A549 (cell line): ENCODE measurements around the gene IRAG1. TPM values are rescaled to one million over a fixed set of nuclear protein-coding genes. Genes with fewer than 3 reads are reported as not detected.

Source experiments
- ATAC-seq, 2 experiments: fragments of 200-7000 bp in 1 of 2; fragments of >200 bp in 1 of 2; cut with Nextera tagmentation in 1 of 2; cut with Tn5 transposase in 1 of 2; 3 replicates each; pipeline versions ENCODE4 v1.8.0 to v1.9.1; 2018 to 2020; ENCODE audit warnings: mild to moderate bottlenecking in 1 of 2, moderate library complexity in 1 of 2
- CTCF ChIA-PET: fragments of 300-600 bp; sonication (Branson Sonifier 250); formaldehyde crosslinking; extraction: SDS; loops from one replicate; lab custom pipeline; 2021; ENCODE audit warnings: antibody characterized with exemption, inconsistent platforms; lab: Yijun Ruan, JAX
- POLR2A ChIA-PET: fragments of 350-600 bp; formaldehyde crosslinking; extraction: SDS; loops from one replicate; lab custom pipeline; 2021; ENCODE audit warnings: antibody characterized with exemption, inconsistent platforms; lab: Yijun Ruan, JAX
- DNase-seq, 2 experiments: peaks; one replicate each; pipeline versions ENCODE4 v3.0.0 to v3.0.0-alpha.2; 2011 to 2016; ENCODE audit warnings: low read depth in 1 of 2, low spot score in 1 of 2
- FAIRE-seq: peaks from 2 replicates; lab custom pipeline; 2011; peaks lifted over from hg19 to GRCh38; lab: Jason Lieb, UNC
- H3K27ac ChIP-seq, 2 experiments: fragments of >200 bp; sonication (Bioruptor Twin); formaldehyde crosslinking; 3 replicates each; pipeline ENCODE4 v1.5.1; 2016 to 2017
- H3K4me1 ChIP-seq: fragments of >200 bp; sonication (Bioruptor Twin); formaldehyde crosslinking; 3 replicates; pipeline ENCODE4 v1.6.1; 2016
- H3K4me2 ChIP-seq: fragments of >200 bp; sonication (Bioruptor Twin); formaldehyde crosslinking; 3 replicates; pipeline ENCODE4 v1.6.1; 2016
- H3K4me3 ChIP-seq: fragments of >200 bp; sonication (Bioruptor Twin); formaldehyde crosslinking; 3 replicates; pipeline ENCODE4 v1.5.1; 2016
- H3K9me3 ChIP-seq: fragments of >200 bp; sonication (Bioruptor Twin); formaldehyde crosslinking; 3 replicates; pipeline ENCODE4 v1.6.1; 2016
- CEBPB ChIP-seq, 2 experiments: fragments of >200 bp in 1 of 2; sonication (Bioruptor Twin) in 1 of 2; formaldehyde crosslinking in 1 of 2; IDR thresholded peaks; 2 replicates each; pipeline ENCODE4 v1.6.1; 2012 to 2016
- CHD2 ChIP-seq: fragments of 150-350 bp; IDR thresholded peaks from 2 replicates; pipeline ENCODE4 v1.6.1; 2014; ENCODE audit warnings: low read length; ENCODE audit not compliant: partially characterized antibody
- CTCF ChIP-seq: fragments of >200 bp; sonication (Bioruptor Twin); formaldehyde crosslinking; IDR thresholded peaks from 3 replicates; pipeline ENCODE4 v1.5.1; 2016
- E2F6 ChIP-seq: IDR thresholded peaks from 2 replicates; pipeline ENCODE4 v1.6.1; 2012; ENCODE audit warnings: low read depth, borderline replicate concordance
- ESRRA ChIP-seq: fragments of 150-350 bp; IDR thresholded peaks from 2 replicates; pipeline ENCODE4 v1.6.1; 2014; ENCODE audit warnings: mild to moderate bottlenecking, low read length, borderline replicate concordance
- FOSB ChIP-seq: fragments of 250-450 bp; sonication (Bioruptor Pico); IDR thresholded peaks from 2 replicates; pipeline ENCODE4 v1.5.0; 2020; ENCODE audit warnings: mild to moderate bottlenecking, moderate library complexity
- GATA3 ChIP-seq: IDR thresholded peaks from 2 replicates; pipeline ENCODE4 v1.6.1; 2012; ENCODE audit warnings: borderline replicate concordance
- HDAC2 ChIP-seq: fragments of 200-600 bp; sonication (generic); IDR thresholded peaks from 2 replicates; pipeline ENCODE4 v1.6.1; 2016
- HEYL ChIP-seq: fragments of 250-450 bp; sonication (Bioruptor Pico); IDR thresholded peaks from 2 replicates; pipeline ENCODE4 v1.8.0; 2021; ENCODE audit warnings: mild to moderate bottlenecking, moderate library complexity
- HMGXB4 ChIP-seq: fragments of 250-450 bp; sonication (Bioruptor Pico); IDR thresholded peaks from 2 replicates; pipeline ENCODE4 v1.5.0; 2021; ENCODE audit warnings: mild to moderate bottlenecking, moderate library complexity, borderline replicate concordance
- HOXA7 ChIP-seq: fragments of 250-450 bp; sonication (Bioruptor Pico); IDR thresholded peaks from 2 replicates; pipeline ENCODE4 v1.5.0; 2020; ENCODE audit warnings: mild to moderate bottlenecking, moderate library complexity
- HOXB13 ChIP-seq: fragments of 250-450 bp; sonication (Bioruptor Pico); IDR thresholded peaks from 2 replicates; pipeline ENCODE4 v1.5.0; 2020; ENCODE audit warnings: low read depth, mild to moderate bottlenecking, moderate library complexity
- JUN ChIP-seq, 2 experiments: fragments of >200 bp; sonication (Bioruptor Twin); formaldehyde crosslinking; IDR thresholded peaks; 2 replicates in 1 of 2; 3 replicates in 1 of 2; pipeline ENCODE4 v1.6.1; 2016 to 2017
- MAZ ChIP-seq: fragments of 150-350 bp; IDR thresholded peaks from 2 replicates; pipeline ENCODE4 v1.6.1; 2014; ENCODE audit warnings: antibody characterized with exemption, low read depth, low read length, borderline replicate concordance
- NPAS2 ChIP-seq: fragments of 250-450 bp; sonication (Bioruptor Pico); IDR thresholded peaks from 2 replicates; pipeline ENCODE4 v1.8.0; 2022; ENCODE audit warnings: mild to moderate bottlenecking, moderate library complexity, borderline replicate concordance
- NR3C1 ChIP-seq: fragments of >200 bp; sonication (Bioruptor Twin); formaldehyde crosslinking; IDR thresholded peaks from 3 replicates; pipeline ENCODE4 v1.6.1; 2017
- PHF8 ChIP-seq: fragments of 200-600 bp; sonication (generic); IDR thresholded peaks from 2 replicates; pipeline ENCODE4 v1.6.1; 2016; ENCODE audit warnings: low read depth, mild to moderate bottlenecking, antibody characterized with exemption, moderate library complexity, borderline replicate concordance
- POLR2A ChIP-seq: IDR thresholded peaks from 2 replicates; pipeline ENCODE4 v1.6.1; 2012; ENCODE audit warnings: mild to moderate bottlenecking, low read length
- RCOR1 ChIP-seq: fragments of 150-350 bp; IDR thresholded peaks from 2 replicates; pipeline ENCODE4 v1.6.1; 2014; ENCODE audit warnings: antibody characterized with exemption, low read length, low read depth
- SMC3 ChIP-seq: fragments of >200 bp; sonication (Bioruptor Twin); formaldehyde crosslinking; IDR thresholded peaks from 3 replicates; pipeline ENCODE4 v1.6.1; 2018; ENCODE audit warnings: inconsistent platforms
- SREBF2 ChIP-seq: fragments of 450-650 bp; IDR thresholded peaks from 2 replicates; pipeline ENCODE4 v1.6.1; 2014; ENCODE audit warnings: mild to moderate bottlenecking, moderate library complexity
- TP53 ChIP-seq: fragments of 250-450 bp; sonication (Bioruptor Pico); IDR thresholded peaks from 2 replicates; pipeline ENCODE4 v1.5.0; 2021; ENCODE audit warnings: mild to moderate bottlenecking, moderate library complexity
- USF2 ChIP-seq: fragments of 450-650 bp; IDR thresholded peaks from 2 replicates; pipeline ENCODE4 v1.6.1; 2014; ENCODE audit warnings: antibody characterized with exemption
- ZC3H11A ChIP-seq: fragments of 450-650 bp; IDR thresholded peaks from 2 replicates; pipeline ENCODE4 v1.6.1; 2014; ENCODE audit warnings: antibody characterized with exemption, mild to moderate bottlenecking
- ZSCAN20 ChIP-seq: fragments of 250-450 bp; sonication (Bioruptor Pico); IDR thresholded peaks from 2 replicates; pipeline ENCODE4 v1.8.0; 2022; ENCODE audit warnings: mild to moderate bottlenecking, moderate library complexity
- WGBS: methylation state at CpG from one replicate; pipeline ENCODE4 v1.1.6; 2017; ENCODE audit errors: missing lambda C conversion rate; 5-methylcytosine and 5-hydroxymethylcytosine counted together
- polyA plus RNA-seq, 4 experiments: library from polyadenylated mRNA; depleted of rRNA in 3 of 4; stranded (reverse); fragments of >200 nt; fragmentation: RNase III in 1 of 4; extraction: RNeasy Plus Mini Kit Qiagen cat#74134 plus additional on column Dnase treatment in 1 of 4; gene quantifications; 2 replicates in 3 of 4; 3 replicates in 1 of 4; pipeline ENCODE4 v1.2.3, GENCODE V29; 2011 to 2017
- TF ChIP-seq, protein P1 (sequence below): fragments of >200 bp; sonication (Bioruptor Twin); formaldehyde crosslinking; IDR thresholded peaks from 3 replicates; pipeline ENCODE4 v1.6.1; 2016
- TF ChIP-seq, protein P2 (sequence below): IDR thresholded peaks from 2 replicates; pipeline ENCODE4 v1.6.1; 2012
- TF ChIP-seq, protein P3 (sequence below): fragments of >200 bp; sonication (Bioruptor Twin); formaldehyde crosslinking; IDR thresholded peaks from 2 replicates; pipeline ENCODE4 v1.6.1; 2016

Gene IRAG1
- polyA plus RNA-seq, 2 of the 4 experiments (the other 2 are of a cell fraction): 0.05 TPM; not detected in 1

- no peak for FAIRE-seq
Measured at GRCh38 chr11:10716122-10716521, 22.6 kb upstream of the IRAG1 start.

DNA sequence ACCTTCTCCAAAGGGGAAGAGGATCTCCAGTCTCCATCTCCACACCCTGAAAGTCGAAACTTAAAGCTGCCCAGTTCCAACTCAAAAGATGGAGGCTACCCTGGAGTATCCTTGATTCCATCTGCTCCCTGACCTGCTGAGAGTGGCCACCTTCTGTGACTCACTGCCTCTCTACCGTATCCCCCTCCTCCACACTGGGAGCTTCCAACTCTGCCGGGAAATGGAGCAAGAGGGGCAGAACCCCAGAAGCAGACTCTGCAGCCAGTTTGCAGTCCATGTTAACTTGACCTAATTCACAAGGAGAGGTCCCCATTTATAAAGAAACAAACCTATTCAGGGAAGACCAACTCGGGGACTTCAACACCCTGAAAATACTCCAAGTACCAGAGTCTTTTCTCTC, 22.0 kb upstream of the IRAG1 start:
- ATAC-seq (no peak), DNase-seq (no peak), FAIRE-seq (no peak)
- Histone ChIP-seq H3K4me2 (no peak overlapping the region), H3K4me1 (no peaks in the 10 kb centered on the region), H3K27ac (no peak overlapping the region), H3K4me3 (no peak overlapping the region), H3K9me3 (no peaks in the 10 kb centered on the region; the same call in 2 of the 3 replicates)
- ChIA-PET CTCF (interaction anchor here (1.1 to 1.6 kb wide), 3 partner anchors 20 to 310 kb away, joined by 3 to 6 read pairs (median 6); no protein-coding TSS in a partner anchor), POLR2A (no interaction called here)
- 50% methylated on average over 4 of the region's 4 CpGs for WGBS
- TF ChIP-seq RCOR1 (no peak), ESRRA (no peak), MAZ (no peak), USF2 (no peak), HDAC2 (no peak), E2F6 (no peak), CTCF (no peak)
- TF ChIP-seq, protein P1, sequence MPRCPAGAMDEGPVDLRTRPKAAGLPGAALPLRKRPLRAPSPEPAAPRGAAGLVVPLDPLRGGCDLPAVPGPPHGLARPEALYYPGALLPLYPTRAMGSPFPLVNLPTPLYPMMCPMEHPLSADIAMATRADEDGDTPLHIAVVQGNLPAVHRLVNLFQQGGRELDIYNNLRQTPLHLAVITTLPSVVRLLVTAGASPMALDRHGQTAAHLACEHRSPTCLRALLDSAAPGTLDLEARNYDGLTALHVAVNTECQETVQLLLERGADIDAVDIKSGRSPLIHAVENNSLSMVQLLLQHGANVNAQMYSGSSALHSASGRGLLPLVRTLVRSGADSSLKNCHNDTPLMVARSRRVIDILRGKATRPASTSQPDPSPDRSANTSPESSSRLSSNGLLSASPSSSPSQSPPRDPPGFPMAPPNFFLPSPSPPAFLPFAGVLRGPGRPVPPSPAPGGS: no peak

More at GRCh38 chr11:10716122-10716521, 22.6 kb upstream of the IRAG1 start:
- ChIA-PET POLR2A (no interaction called here), CTCF (interaction anchor here (1.5 kb wide), 1 partner anchor 11 kb away, joined by 3 read pairs; no protein-coding TSS in a partner anchor)
- no peaks in the 10 kb centered on the region; the same call in 2 of the 3 replicates for H3K9me3 ChIP-seq
- TF ChIP-seq SMC3 (no peak), HOXA7 (no peak), FOSB (CRISPR knock-in tag) (no peak), SREBF2 (no peak), CEBPB (IDR thresholded peaks at IDR 0.05) (no peak), PHF8 (no peak)
- no peak overlapping the region for H3K27ac ChIP-seq
- no peaks in the 10 kb centered on the region for H3K4me1 ChIP-seq
- no peak for DNase-seq
- H3K4me2 ChIP-seq: no peak overlapping the region
- no peak for ATAC-seq
- WGBS: 29% methylated on average over 3 of the region's 3 CpGs
- no peak overlapping the region for H3K4me3 ChIP-seq

DNA sequence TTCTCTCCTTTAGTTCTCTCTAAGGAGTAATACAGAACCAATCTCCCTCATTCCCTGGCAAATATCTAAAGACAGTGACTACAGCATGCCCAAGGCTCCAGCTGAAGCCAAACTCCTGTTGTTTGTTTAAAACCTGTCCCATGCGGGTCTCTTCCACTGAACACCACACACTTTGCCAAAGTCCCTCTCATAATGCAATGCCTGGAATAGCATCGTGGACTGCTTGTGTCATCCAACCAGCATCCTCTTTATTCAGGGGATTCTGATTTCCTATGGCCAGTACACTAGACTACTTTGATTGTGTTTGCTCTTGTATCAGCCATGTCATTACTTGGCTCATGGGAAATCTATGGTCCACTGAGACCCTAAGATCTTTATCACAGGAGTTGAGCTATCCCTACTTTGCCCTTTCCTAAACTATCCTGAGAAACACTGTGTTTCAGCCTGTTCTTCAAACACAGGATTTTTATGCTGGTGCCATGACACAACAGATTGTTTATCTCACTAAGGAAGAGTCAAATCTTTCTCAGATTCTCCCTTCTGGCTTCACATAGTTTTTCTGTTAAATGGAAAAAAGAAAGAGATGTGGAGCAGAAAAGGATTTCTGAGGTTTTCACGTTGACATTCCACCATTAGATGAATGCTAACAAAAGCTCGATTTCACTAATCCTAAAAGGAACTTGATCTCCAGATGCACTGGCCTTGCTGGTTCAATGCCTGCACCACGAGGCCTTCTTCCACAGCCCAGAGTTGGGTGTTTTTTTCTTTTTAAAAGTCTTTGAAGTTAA, 15.9 kb upstream of the IRAG1 start:
- no peak overlapping the region for H3K4me3 ChIP-seq
- FAIRE-seq: no peak
- 45% methylated on average over 5 of the region's 5 CpGs for WGBS
- CTCF ChIA-PET: interaction anchor here (1.4 to 2.4 kb wide), 3 partner anchors 16 to 26 kb away, joined by 4 to 7 read pairs (median 5); partner anchors contain the start of gene IRAG1
- ATAC-seq: no peak
- no peaks in the 10 kb centered on the region for H3K4me1 ChIP-seq
- no peaks in the 10 kb centered on the region for H3K9me3 ChIP-seq
- no peak overlapping the region for H3K4me2 ChIP-seq
- H3K27ac ChIP-seq: no peak overlapping the region
- POLR2A ChIA-PET: no interaction called here
- DNase-seq: no peak
- TF ChIP-seq CHD2 (no peak), HOXB13 (no peak), NR3C1 (no peak), HEYL (CRISPR knock-in tag) (no peak), POLR2A (no peak), HMGXB4 (no peak), JUN (IDR thresholded peaks at IDR 0.05) (no peak), ZC3H11A (no peak), ZSCAN20 (CRISPR knock-in tag) (no peak), TP53 (no peak), NPAS2 (CRISPR knock-in tag) (no peak), GATA3 (no peak)
- TF ChIP-seq, protein P2, sequence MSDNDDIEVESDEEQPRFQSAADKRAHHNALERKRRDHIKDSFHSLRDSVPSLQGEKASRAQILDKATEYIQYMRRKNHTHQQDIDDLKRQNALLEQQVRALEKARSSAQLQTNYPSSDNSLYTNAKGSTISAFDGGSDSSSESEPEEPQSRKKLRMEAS: no peak
- TF ChIP-seq, protein P3, sequence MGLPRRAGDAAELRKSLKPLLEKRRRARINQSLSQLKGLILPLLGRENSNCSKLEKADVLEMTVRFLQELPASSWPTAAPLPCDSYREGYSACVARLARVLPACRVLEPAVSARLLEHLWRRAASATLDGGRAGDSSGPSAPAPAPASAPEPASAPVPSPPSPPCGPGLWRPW: no peak
